K562 (cell line): ENCODE measurements around the gene C10orf71. TPM values are rescaled to one million over a fixed set of nuclear protein-coding genes. Genes with fewer than 3 reads are reported as not detected.

Source experiments
- ATAC-seq: fragments of 200-7000 bp; cut with Tn5 transposase; 3 replicates; pipeline ENCODE4 v1.9.1; 2020; ENCODE audit warnings: moderate library complexity
- BruUV-seq: library from RNA; stranded (reverse); fragments of 400-500 nt; replicated peaks from 2 replicates; lab custom pipeline; 2021; lab: Mats Ljungman, UMichigan
- CTCF ChIA-PET: fragments of 300-600 bp; formaldehyde crosslinking; extraction: SDS; loops from one replicate; lab custom pipeline; 2021; ENCODE audit warnings: low intra/inter-chr PET ratio; lab: Yijun Ruan, JAX
- POLR2A ChIA-PET: fragments of 300-600, 350-650 bp; sonication (Branson Sonifier 250); formaldehyde crosslinking; extraction: SDS; loops from one replicate; lab custom pipeline; 2021; ENCODE audit warnings: antibody characterized with exemption, inconsistent platforms; lab: Yijun Ruan, JAX
- DNase-seq, 4 experiments: peaks; one replicate each; pipeline versions ENCODE4 v3.0.0 to v3.0.0-alpha.2; 2011 to 2018; ENCODE audit warnings: low spot score in 3 of 4, mixed read lengths in 3 of 4; ENCODE audit errors: extremely low read depth in 1 of 4
- FAIRE-seq: peaks from 2 replicates; lab custom pipeline; 2011; peaks lifted over from hg19 to GRCh38; lab: Jason Lieb, UNC
- H2AFZ ChIP-seq: 2 replicates; pipeline ENCODE4 v1.6.0; 2011; ENCODE audit warnings: low read depth, low read length, control low read depth, inconsistent platforms
- H3K27ac ChIP-seq: fragments of 200-600 bp; 3 replicates; pipeline ENCODE4 v1.8.0; 2011; ENCODE audit warnings: low read depth, mild to moderate bottlenecking, control low read depth, inconsistent platforms, low read length, moderate library complexity, mixed read lengths; ENCODE audit errors: extremely low read depth
- H3K27me3 ChIP-seq, 2 experiments: fragments of 300-600 bp in 1 of 2; 2 replicates in 1 of 2; 3 replicates in 1 of 2; pipeline versions ENCODE4 v1.6.0 to v1.8.0; 2011; ENCODE audit warnings: inconsistent platforms in 2 of 2, low read length in 2 of 2, mild to moderate bottlenecking in 1 of 2, mixed read lengths in 1 of 2, moderate library complexity in 1 of 2; ENCODE audit not compliant: control insufficient read depth in 2 of 2, insufficient read depth in 2 of 2
- H3K36me3 ChIP-seq: fragments of 300-600 bp; 3 replicates; pipeline ENCODE4 v1.8.0; 2011; ENCODE audit warnings: mild to moderate bottlenecking, low read length, inconsistent platforms; ENCODE audit not compliant: control insufficient read depth, insufficient read depth
- H3K4me1 ChIP-seq, 2 experiments: fragments of 200-600 bp in 1 of 2; replicated peaks in 1 of 2; 2 replicates in 1 of 2; 3 replicates in 1 of 2; pipeline versions ENCODE4 v1.5.1 to v1.8.0; 2011; ENCODE audit warnings: inconsistent platforms in 2 of 2, low read length in 2 of 2, mild to moderate bottlenecking in 1 of 2, mixed read lengths in 1 of 2, moderate library complexity in 1 of 2; ENCODE audit not compliant: control insufficient read depth in 2 of 2, insufficient read depth in 2 of 2
- H3K4me2 ChIP-seq: 2 replicates; pipeline ENCODE4 v1.6.1; 2011; ENCODE audit warnings: low read length, control low read depth, inconsistent platforms, mixed read lengths; ENCODE audit not compliant: insufficient read depth
- H3K4me3 ChIP-seq: fragments of 200-600 bp; sonication (generic), shearing (Covaris generic); 2 replicates; pipeline ENCODE4 v1.5.1; 2016; ENCODE audit warnings: control low read depth, inconsistent platforms
- H3K79me2 ChIP-seq: fragments of 200-600 bp; 3 replicates; pipeline ENCODE4 v1.8.0; 2011; ENCODE audit warnings: low read length, inconsistent platforms; ENCODE audit not compliant: control insufficient read depth, insufficient read depth
- H3K9ac ChIP-seq, 2 experiments: 2 replicates each; pipeline versions ENCODE4 v1.6.0 to v1.6.1; 2011; ENCODE audit warnings: low read depth in 2 of 2, low read length in 2 of 2, control low read depth in 1 of 2, inconsistent platforms in 1 of 2, mild to moderate bottlenecking in 1 of 2, mixed read lengths in 1 of 2; ENCODE audit not compliant: insufficient read depth in 1 of 2
- H3K9me1 ChIP-seq: one replicate; pipeline ENCODE4 v1.6.0; 2011; ENCODE audit warnings: inconsistent platforms, mild to moderate bottlenecking, low read length, moderate library complexity; ENCODE audit not compliant: control insufficient read depth, insufficient read depth
- H3K9me3 ChIP-seq: replicated peaks from 2 replicates; pipeline ENCODE4 v1.5.1; 2011; ENCODE audit warnings: low read depth, low read length, inconsistent platforms; ENCODE audit not compliant: control insufficient read depth, insufficient read depth
- H4K20me1 ChIP-seq: replicated peaks from 2 replicates; pipeline ENCODE4 v1.6.1; 2011; ENCODE audit warnings: low read length, inconsistent platforms, mixed read lengths; ENCODE audit not compliant: control insufficient read depth, insufficient read depth
- BACH1 ChIP-seq: fragments of 200-800 bp; sonication (Bioruptor generic); IDR thresholded peaks from 2 replicates; pipeline ENCODE4 v1.6.1; 2016; ENCODE audit warnings: missing genetic modification characterization, missing compliant biosample characterization
- BRF2 ChIP-seq: IDR thresholded peaks from 3 replicates; pipeline ENCODE4 v1.6.1; 2011; ENCODE audit warnings: borderline replicate concordance, mild to moderate bottlenecking; ENCODE audit not compliant: insufficient read length, insufficient read depth
- CBFA2T3 ChIP-seq: fragments of 450-650 bp; IDR thresholded peaks from 2 replicates; pipeline ENCODE4 v1.6.1; 2017
- CSDE1 ChIP-seq, 2 experiments: fragments of 450-650 bp; IDR thresholded peaks; 2 replicates each; pipeline ENCODE4 v1.6.1; 2016; ENCODE audit warnings: mild to moderate bottlenecking in 1 of 2
- GTF2B ChIP-seq: IDR thresholded peaks from 2 replicates; pipeline ENCODE4 v1.6.1; 2011; ENCODE audit not compliant: insufficient read length; ENCODE audit errors: extremely low read depth
- MYC ChIP-seq, 2 experiments: fragments of 250-450 bp in 1 of 2; sonication (Bioruptor Pico) in 1 of 2; IDR thresholded peaks; 2 replicates each; pipeline versions ENCODE4 v1.5.1 to v1.6.1; 2012 to 2021; ENCODE audit warnings: low read depth in 2 of 2, borderline replicate concordance in 1 of 2, improper control_type of control experiment in 1 of 2, low read length in 1 of 2, mild to moderate bottlenecking in 1 of 2, moderate library complexity in 1 of 2
- NFYB ChIP-seq: IDR thresholded peaks from 2 replicates; pipeline ENCODE4 v1.6.1; 2011; ENCODE audit warnings: mild to moderate bottlenecking, moderate library complexity; ENCODE audit not compliant: insufficient read length; ENCODE audit errors: extremely low read depth
- NR1H2 ChIP-seq: sonication (generic); formaldehyde crosslinking; IDR thresholded peaks from 2 replicates; pipeline ENCODE4 v1.4.0; 2020; ENCODE audit warnings: mild to moderate bottlenecking, missing genetic modification reagents
- SMAD2 ChIP-seq: fragments of 150-350 bp; IDR thresholded peaks from 2 replicates; pipeline ENCODE4 v1.6.1; 2014; ENCODE audit warnings: low read depth, mild to moderate bottlenecking, low read length
- TCF7 ChIP-seq: sonication (generic); IDR thresholded peaks from 2 replicates; pipeline ENCODE4 v1.6.1; 2016; ENCODE audit warnings: antibody characterized with exemption, borderline replicate concordance
- ZBTB2 ChIP-seq: fragments of 450-650 bp; IDR thresholded peaks from 2 replicates; pipeline ENCODE4 v1.6.1; 2016; ENCODE audit warnings: antibody characterized with exemption
- ZNF146 ChIP-seq: IDR thresholded peaks from one replicate; pipeline ENCODE4 v1.6.1; 2018; ENCODE audit warnings: missing compliant biosample characterization; ENCODE audit not compliant: unreplicated experiment
- ZNF23 ChIP-seq: fragments of 250-450 bp; sonication (Bioruptor Pico); IDR thresholded peaks from 2 replicates; pipeline ENCODE4 v1.4.0; 2020; ENCODE audit warnings: mild to moderate bottlenecking
- ZNF232 ChIP-seq: sonication (generic); formaldehyde crosslinking; IDR thresholded peaks from 2 replicates; pipeline ENCODE4 v1.8.0; 2022; ENCODE audit warnings: mild to moderate bottlenecking, missing genetic modification reagents
- WGBS: fragments of 100-300 bp; shearing (Covaris generic); methylation state at CpG from one replicate; pipeline ENCODE4 v1.1.6; 2016; ENCODE audit warnings: low coverage, mixed read lengths; ENCODE audit not compliant: insufficient coverage; ENCODE audit errors: missing lambda C conversion rate; 5-methylcytosine and 5-hydroxymethylcytosine counted together
- in situ Hi-C: fragments of 300-500 bp; cut with MboI; formaldehyde crosslinking; loops from 4 replicates; pipeline ENCODE4 v1.15.0; 2018; ENCODE audit warnings: inconsistent platforms, mixed read lengths
- intact Hi-C: fragments of 100-400 bp; cut with micrococcal nuclease; formaldehyde crosslinking; loops from 2 replicates; pipeline ENCODE4 v1.14.2; 2022
- polyA plus RNA-seq, 8 experiments: library from polyadenylated mRNA; depleted of rRNA in 4 of 8; stranded (reverse) in 5 of 8; unstranded in 3 of 8; fragments of >200 nt; fragmentation: Nextera tagmentation in 2 of 8; fragmentation: Illumina TruSeq in 1 of 8; extraction: Ambion mirVana in 2 of 8; extraction: Trizol in 1 of 8; gene quantifications; 2 replicates each; pipeline versions ENCODE4 v1.2.1 to v1.2.3, GENCODE V29; 2011 to 2014; ENCODE audit warnings: inconsistent platforms in 1 of 8, missing spikeins in 1 of 8
- total RNA-seq, 7 experiments: library from RNA; depleted of rRNA in 6 of 7; stranded (reverse); fragments of >200 nt in 6 of 7; fragmentation: Illumina TruSeq in 2 of 7; extraction: Trizol in 2 of 7; gene quantifications; 2 replicates each; pipeline versions ENCODE4 v1.2.1 to v1.2.3, GENCODE V29; 2011 to 2021; ENCODE audit warnings: low replicate concordance in 1 of 7

The C10orf71 gene
- total and polyA plus RNA-seq, 9 of the 15 experiments (the other 6 are each of a cell fraction or from before 2014, with no cell fraction given) = 0.06 to 4.5 (median 1.3) TPM

GRCh38 chr10:49368256-49368655, 69.3 kb downstream of the C10orf71 start:
- H3K79me2 ChIP-seq = no peaks in the 10 kb centered on the region
- peaks cover 0 to 3% of the 10 kb centered on the region in 2 experiments; a peak in 1 of 5 replicates for H3K4me1 ChIP-seq
- 0 out of 2 replicates have a peak, but pooled peaks cover 11% of the 10 kb centered on the region for H4K20me1 ChIP-seq
- ChIA-PET POLR2A (interaction anchor here (1.3 kb wide), 1 partner anchor 14 kb away, joined by 3 read pairs; no protein-coding TSS in a partner anchor), CTCF (no interaction called here)
- ATAC-seq (no peak), FAIRE-seq (no peak), DNase-seq (no peak)
- no peak overlapping the region for H3K4me2 ChIP-seq
- no peaks in the 10 kb centered on the region for H3K36me3 ChIP-seq
- H3K9me3 ChIP-seq = no peaks in the 10 kb centered on the region
- H3K9ac ChIP-seq = no peak overlapping the region
- 2% methylated on average over 4 of the region's 4 CpGs for WGBS
- peaks cover 44 to 57% of the 10 kb centered on the region in 2 experiments for H3K27me3 ChIP-seq
- TF ChIP-seq ZBTB2 (no peak), SMAD2 (no peak), BRF2 (no peak), GTF2B (no peak), TCF7 (no peak), BACH1 (no peak), ZNF232 (CRISPR knock-in tag) (no peak), CSDE1 (IDR thresholded peaks at IDR 0.05) (no peak), NFYB (no peak), CBFA2T3 (no peak), NR1H2 (CRISPR knock-in tag) (no peak), MYC (IDR thresholded peaks at IDR 0.05; ENCODE audit: low read depth, low read length) (no peak), MYC (CRISPR knock-in tag; IDR thresholded peaks at IDR 0.05; ENCODE audit: borderline replicate concordance, low read depth) (no peak), ZNF23 (CRISPR knock-in tag) (no peak), ZNF146 (CRISPR knock-in tag) (no peak)
- no peaks in the 10 kb centered on the region for H3K9me1 ChIP-seq
- in situ Hi-C loops = no loop called here
- H2AFZ ChIP-seq = no peak overlapping the region
- H3K27ac ChIP-seq = no peak overlapping the region
- BruUV-seq = no TSS peak
- intact Hi-C loops = no loop called here
- H3K4me3 ChIP-seq = no peak overlapping the region
